ACC112 (cell line): Measurements from ENCODE around the gene GNAI3.

ENCODE experiments used
- H2AFZ ChIP-seq: fragments of 200-600 bp; sonication (generic); one replicate; pipeline ENCODE4 v1.6.0; 2017; ENCODE audit warnings: antibody characterized with exemption, low read length; ENCODE audit not compliant: unreplicated experiment
- H3K27ac ChIP-seq: fragments of 200-600 bp; sonication (generic); 2 replicates; pipeline ENCODE4 v1.5.1; 2014; ENCODE audit warnings: low read depth, mild to moderate bottlenecking, antibody characterized with exemption, low read length, moderate library complexity
- H3K27me3 ChIP-seq: fragments of 200-600 bp; sonication (generic); 2 replicates; pipeline ENCODE4 v1.6.1; 2014; ENCODE audit warnings: mild to moderate bottlenecking, antibody characterized with exemption, low read length, moderate library complexity, mixed read lengths; ENCODE audit not compliant: insufficient read depth
- H3K36me3 ChIP-seq: fragments of 200-600 bp; sonication (generic); 2 replicates; pipeline ENCODE4 v1.6.1; 2016; ENCODE audit warnings: mild to moderate bottlenecking, antibody characterized with exemption, low read length, moderate library complexity, mixed read lengths; ENCODE audit not compliant: insufficient read depth
- H3K4me1 ChIP-seq: fragments of 200-600 bp; sonication (generic); one replicate; pipeline ENCODE4 v1.6.1; 2016; ENCODE audit warnings: low read length, mixed read lengths; ENCODE audit not compliant: insufficient read depth, unreplicated experiment, control insufficient read depth
- H3K4me3 ChIP-seq: fragments of 200-600 bp; sonication (generic); 2 replicates; pipeline ENCODE4 v1.5.1; 2014; ENCODE audit warnings: mild to moderate bottlenecking, low read depth, low read length
- H3K79me2 ChIP-seq: fragments of 200-600 bp; sonication (generic); one replicate; pipeline ENCODE4 v1.6.0; 2016; ENCODE audit warnings: low read length; ENCODE audit not compliant: control insufficient read depth, unreplicated experiment, insufficient read depth

GNAI3 gene

GRCh38 chr1:109508873-109509175 lies 39.6 kb upstream of the GNAI3 start:
- Histone ChIP-seq H3K4me1 (peaks cover 8% of the 10 kb centered on the region), H3K36me3 (no peaks in the 10 kb centered on the region), H2AFZ (no peak overlapping the region), H3K79me2 (no peaks in the 10 kb centered on the region), H3K4me3 (peak overlapping the region; percentile 75; the same call in 1 of the 2 replicates), H3K27me3 (peaks cover 46% of the 10 kb centered on the region), H3K27ac (no peak overlapping the region)

- Histone ChIP-seq H3K4me1 (peaks cover 8% of the 10 kb centered on the region), H3K36me3 (no peaks in the 10 kb centered on the region), H3K27me3 (peaks cover 46% of the 10 kb centered on the region), H3K79me2 (no peaks in the 10 kb centered on the region), H3K27ac (no peak within 1 kb of the TSS), H2AFZ (no peak within 1 kb of the TSS), H3K4me3 (peak within 1 kb of the TSS; percentile 75)
Measured at GRCh38 chr1:109509176-109510134, 39.0 kb upstream of the GNAI3 start, which contains the start of gene AMIGO1. AMIGO1 (minus strand) TSS chr1:109509727; CDS start chr1:109508912, 815 bp downstream.

- Histone ChIP-seq H3K4me3 (no peak overlapping the region), H3K27ac (no peak overlapping the region), H3K4me1 (peaks cover 8% of the 10 kb centered on the region), H2AFZ (no peak overlapping the region), H3K36me3 (no peaks in the 10 kb centered on the region), H3K27me3 (peaks cover 34% of the 10 kb centered on the region), H3K79me2 (no peaks in the 10 kb centered on the region)
Measured at GRCh38 chr1:109513110-109513710, 35.2 kb upstream of the GNAI3 start.

- Histone ChIP-seq H3K4me3 (no peak overlapping the region), H3K4me1 (peaks cover 7% of the 10 kb centered on the region)
Measured at GRCh38 chr1:109514846-109515245, 33.6 kb upstream of the GNAI3 start.

GRCh38 chr1:109516872-109517271 lies 31.5 kb upstream of the GNAI3 start:
- Histone ChIP-seq H3K4me1 (no peaks in the 10 kb centered on the region), H3K4me3 (no peak overlapping the region), H2AFZ (no peak overlapping the region), H3K27ac (no peak overlapping the region), H3K79me2 (no peaks in the 10 kb centered on the region), H3K36me3 (no peaks in the 10 kb centered on the region), H3K27me3 (peaks cover 20% of the 10 kb centered on the region)

More at GRCh38 chr1:109514846-109515245, 33.6 kb upstream of the GNAI3 start:
- H3K27me3 ChIP-seq: peaks cover 21% of the 10 kb centered on the region
- H3K36me3 ChIP-seq: no peaks in the 10 kb centered on the region
- H3K27ac ChIP-seq: no peak overlapping the region
- H2AFZ ChIP-seq: no peak overlapping the region
- no peaks in the 10 kb centered on the region for H3K79me2 ChIP-seq

GRCh38 chr1:109517337-109517736 lies 31.1 kb upstream of the GNAI3 start:
- Histone ChIP-seq H3K27ac (no peak overlapping the region), H3K4me3 (no peak overlapping the region), H3K36me3 (no peaks in the 10 kb centered on the region), H2AFZ (no peak overlapping the region), H3K4me1 (no peaks in the 10 kb centered on the region), H3K79me2 (no peaks in the 10 kb centered on the region), H3K27me3 (peaks cover 22% of the 10 kb centered on the region)

- no peak overlapping the region for H3K4me3 ChIP-seq
- no peaks in the 10 kb centered on the region for H3K36me3 ChIP-seq
- no peak overlapping the region for H3K27ac ChIP-seq
- H2AFZ ChIP-seq: no peak overlapping the region
- peaks cover 37% of the 10 kb centered on the region for H3K27me3 ChIP-seq
- no peaks in the 10 kb centered on the region for H3K79me2 ChIP-seq
- no peaks in the 10 kb centered on the region for H3K4me1 ChIP-seq
Measured at GRCh38 chr1:109521002-109521951, 27.1 kb upstream of the GNAI3 start.

- no peak overlapping the region for H3K27ac ChIP-seq
- peaks cover 42% of the 10 kb centered on the region for H3K27me3 ChIP-seq
- H3K79me2 ChIP-seq: no peaks in the 10 kb centered on the region
- H3K36me3 ChIP-seq: no peaks in the 10 kb centered on the region
- no peaks in the 10 kb centered on the region for H3K4me1 ChIP-seq
- no peak overlapping the region for H2AFZ ChIP-seq
- no peak overlapping the region for H3K4me3 ChIP-seq
Measured at GRCh38 chr1:109522026-109522425, 26.4 kb upstream of the GNAI3 start.

GRCh38 chr1:109523706-109524105 lies 24.7 kb upstream of the GNAI3 start:
- H3K79me2 ChIP-seq: no peaks in the 10 kb centered on the region
- no peaks in the 10 kb centered on the region for H3K4me1 ChIP-seq
- H3K4me3 ChIP-seq: no peak overlapping the region
- no peaks in the 10 kb centered on the region for H3K36me3 ChIP-seq
- H3K27me3 ChIP-seq: peaks cover 51% of the 10 kb centered on the region
- no peak overlapping the region for H3K27ac ChIP-seq
- H2AFZ ChIP-seq: no peak overlapping the region

GRCh38 chr1:109527098-109527811 lies 21.2 kb upstream of the GNAI3 start:
- H3K36me3 ChIP-seq: no peaks in the 10 kb centered on the region
- no peak overlapping the region for H3K27ac ChIP-seq
- H2AFZ ChIP-seq: no peak overlapping the region
- no peak overlapping the region for H3K4me3 ChIP-seq
- H3K27me3 ChIP-seq: peaks cover 30% of the 10 kb centered on the region
- H3K79me2 ChIP-seq: no peaks in the 10 kb centered on the region
- H3K4me1 ChIP-seq: peaks cover 4% of the 10 kb centered on the region
